ENCODE results near the gene IL13. TPM values are rescaled to one million over a fixed set of nuclear protein-coding genes. Genes with fewer than 3 reads are reported as not detected.

The IL13 gene
- total and polyA plus RNA-seq, 12 donors: 0.01 to 0.51 TPM; not detected in 10

GRCh38 chr5:132641241-132641723 lies 16.7 kb upstream of the IL13 start:
- no peak for ATAC-seq
- H3K9me3 ChIP-seq: no peaks in the 10 kb centered on the region
- no peak for DNase-seq
- H3K27ac ChIP-seq: no peak overlapping the region
- TF ChIP-seq CTCF (IDR thresholded peaks at IDR 0.05): no peak
- H3K4me3 ChIP-seq: no peak overlapping the region
- H3K4me1 ChIP-seq: no peaks in the 10 kb centered on the region
- intact Hi-C loops (cut with DNase I): no loop called here
- H3K27me3 ChIP-seq: no peaks in the 10 kb centered on the region
- 96 to 97% methylated on average over 3 of the region's 3 CpGs for WGBS, 2 donors
- peaks cover 0 to 86% (median 48%) of the 10 kb centered on the region in 9 donors for H3K36me3 ChIP-seq

- H3K4me3 ChIP-seq: no peak overlapping the region
- H3K4me1 ChIP-seq: no peaks in the 10 kb centered on the region
- ATAC-seq (no peak), DNase-seq (no peak)
- H3K27me3 ChIP-seq: no peaks in the 10 kb centered on the region
- H3K36me3 ChIP-seq: peaks cover 0 to 81% (median 48%) of the 10 kb centered on the region in 9 donors
- no peak for TF ChIP-seq CTCF (IDR thresholded peaks at IDR 0.05)
- no peaks in the 10 kb centered on the region for H3K9me3 ChIP-seq
- no peak overlapping the region for H3K27ac ChIP-seq
- WGBS, 2 donors: 97 to 98% methylated on average over 3 of the region's 3 CpGs
- intact Hi-C loops (cut with DNase I): no loop called here
Measured at GRCh38 chr5:132641841-132642240, 16.1 kb upstream of the IL13 start.

GRCh38 chr5:132644177-132644576 lies 13.8 kb upstream of the IL13 start:
- no peak for ATAC-seq
- Histone ChIP-seq H3K36me3 (peaks cover 0 to 58% (median 32%) of the 10 kb centered on the region in 9 donors), H3K27me3 (no peaks in the 10 kb centered on the region), H3K4me1 (no peaks in the 10 kb centered on the region), H3K4me3 (no peak overlapping the region), H3K9me3 (peaks cover 0 to 21% (median 10%) of the 10 kb centered on the region in 11 donors), H3K27ac (no peak overlapping the region)
- intact Hi-C loops (cut with DNase I): no loop called here
- no peak for DNase-seq
- no peak for TF ChIP-seq CTCF (IDR thresholded peaks at IDR 0.05)

- no peak for TF ChIP-seq CTCF (IDR thresholded peaks at IDR 0.05)
- Histone ChIP-seq H3K9me3 (peaks cover 0 to 23% (median 10%) of the 10 kb centered on the region in 11 donors), H3K27ac (no peak overlapping the region), H3K27me3 (no peaks in the 10 kb centered on the region), H3K4me3 (no peak overlapping the region), H3K36me3 (peaks cover 0 to 34% (median 14%) of the 10 kb centered on the region in 9 donors), H3K4me1 (no peaks in the 10 kb centered on the region)
- 92 to 95% methylated on average over 11 of the region's 11 CpGs for WGBS, 2 donors
- intact Hi-C loops (cut with DNase I): loop anchor here in 1 of 10 donors (1.0 kb wide), 1 partner anchor 49 kb away; no protein-coding TSS in a partner anchor
- no peak for ATAC-seq
- DNase-seq: no peak
Measured at GRCh38 chr5:132646583-132647266, 11.2 kb upstream of the IL13 start.

All from heart right ventricle (tissue), 16 donors.